Neural cell (in vitro differentiated cells): ENCODE data around the gene MED8. TPM values are rescaled to one million over a fixed set of nuclear protein-coding genes. Genes with fewer than 3 reads are reported as not detected.

Source experiments
- H2AFZ ChIP-seq: fragments of 200-600, 300-800 bp; sonication (generic), shearing (Covaris generic); 2 replicates; pipeline ENCODE4 v1.6.0; 2014; ENCODE audit warnings: low read depth, mild to moderate bottlenecking, antibody characterized with exemption, low read length, moderate library complexity
- H3F3A ChIP-seq: fragments of 200-600 bp; shearing (Covaris generic); 2 replicates; pipeline ENCODE4 v1.6.1; 2016; ENCODE audit warnings: mild to moderate bottlenecking, moderate library complexity, mixed read lengths, antibody characterized with exemption, low read length; ENCODE audit not compliant: insufficient read depth, poor library complexity, severe bottlenecking
- H3K27ac ChIP-seq: fragments of 200-600, 300-800 bp; sonication (generic), shearing (Covaris generic); 2 replicates; pipeline ENCODE4 v1.5.1; 2014; ENCODE audit warnings: mild to moderate bottlenecking, low read length, moderate library complexity
- H3K27me3 ChIP-seq: fragments of 300-800, 200-600 bp; sonication (generic), shearing (Covaris generic); 2 replicates; pipeline ENCODE4 v1.6.0; 2014; ENCODE audit warnings: mild to moderate bottlenecking, low read depth, low read length, moderate library complexity; ENCODE audit not compliant: insufficient read depth
- H3K36me3 ChIP-seq: fragments of 300-800, 200-600 bp; sonication (generic), shearing (Covaris generic); 2 replicates; pipeline ENCODE4 v1.5.1; 2014; ENCODE audit warnings: mild to moderate bottlenecking, antibody characterized with exemption, low read length, moderate library complexity; ENCODE audit not compliant: insufficient read depth
- H3K4me2 ChIP-seq: fragments of 300-800, 200-600 bp; sonication (generic), shearing (Covaris generic); 2 replicates; pipeline ENCODE4 v1.6.0; 2014; ENCODE audit warnings: mild to moderate bottlenecking, low read length
- H3K4me3 ChIP-seq: fragments of 300-800, 200-600 bp; sonication (generic), shearing (Covaris generic); 2 replicates; pipeline ENCODE4 v1.5.1; 2014; ENCODE audit warnings: mild to moderate bottlenecking, low read length, moderate library complexity
- H3K79me2 ChIP-seq: fragments of 200-600 bp; shearing (Covaris generic); replicated peaks from 2 replicates; pipeline ENCODE4 v1.6.0; 2014; ENCODE audit warnings: mild to moderate bottlenecking, low read length, moderate library complexity; ENCODE audit not compliant: insufficient read depth
- H3K9ac ChIP-seq: fragments of 300-800, 200-600 bp; sonication (generic), shearing (Covaris generic); 2 replicates; pipeline ENCODE4 v1.6.1; 2016; ENCODE audit warnings: mild to moderate bottlenecking, low read length, mixed read lengths
- H3K9me2 ChIP-seq: fragments of 200-600 bp; shearing (Covaris generic); 2 replicates; pipeline ENCODE4 v1.6.1; 2016; ENCODE audit warnings: mild to moderate bottlenecking, low read length, mixed read lengths; ENCODE audit not compliant: insufficient read depth
- H3K9me3 ChIP-seq: fragments of 200-600, 300-800 bp; sonication (generic), shearing (Covaris generic); 2 replicates; pipeline ENCODE4 v1.6.1; 2016; ENCODE audit warnings: mild to moderate bottlenecking, mixed run types, low read length, moderate library complexity, mixed read lengths
- H4K20me1 ChIP-seq: fragments of 200-600 bp; shearing (Covaris generic); 2 replicates; pipeline ENCODE4 v1.6.1; 2016; ENCODE audit warnings: mild to moderate bottlenecking, mixed run types; ENCODE audit not compliant: insufficient read depth
- CTCF ChIP-seq: fragments of 450-650 bp; IDR thresholded peaks from 2 replicates; pipeline ENCODE4 v1.5.1; 2014; ENCODE audit warnings: antibody characterized with exemption, mild to moderate bottlenecking, moderate library complexity; ENCODE audit not compliant: poor library complexity, severe bottlenecking
- EP300 ChIP-seq: fragments of 450-650 bp; conservative IDR thresholded peaks from 2 replicates; pipeline ENCODE4 v1.6.1; 2014; ENCODE audit warnings: antibody characterized with exemption, mild to moderate bottlenecking, moderate library complexity; ENCODE audit not compliant: poor library complexity, severe bottlenecking
- EZH2 ChIP-seq: fragments of 200-600, 300-800 bp; shearing (Covaris generic), sonication (generic); IDR thresholded peaks from 2 replicates; pipeline ENCODE4 v1.6.1; 2014; ENCODE audit warnings: antibody characterized with exemption, low read length, borderline replicate concordance, mild to moderate bottlenecking; ENCODE audit not compliant: insufficient read depth, poor library complexity, severe bottlenecking
- MXI1 ChIP-seq: fragments of 450-650 bp; conservative IDR thresholded peaks from 2 replicates; pipeline ENCODE4 v1.6.1; 2014; ENCODE audit warnings: antibody characterized with exemption, mild to moderate bottlenecking; ENCODE audit not compliant: poor library complexity, severe bottlenecking
- POLR2AphosphoS5 ChIP-seq: IDR thresholded peaks from 2 replicates; pipeline ENCODE4 v1.6.1; 2012
- RAD21 ChIP-seq: fragments of 450-650 bp; conservative IDR thresholded peaks from 2 replicates; pipeline ENCODE4 v1.6.1; 2014; ENCODE audit warnings: antibody characterized with exemption, mild to moderate bottlenecking, moderate library complexity
- SMC3 ChIP-seq: fragments of 450-650 bp; conservative IDR thresholded peaks from 2 replicates; pipeline ENCODE4 v1.6.1; 2014; ENCODE audit warnings: antibody characterized with exemption, mild to moderate bottlenecking, moderate library complexity; ENCODE audit not compliant: poor library complexity
- polyA plus RNA-seq: library from polyadenylated mRNA; depleted of rRNA; stranded (reverse); fragments of >200 nt; gene quantifications from 2 replicates; pipeline ENCODE4 v1.2.3, GENCODE V29; 2014
- TF ChIP-seq, protein P1 (sequence below): IDR thresholded peaks from 2 replicates; pipeline ENCODE4 v1.6.1; 2012; ENCODE audit warnings: borderline replicate concordance

Gene MED8
- polyA plus RNA-seq, 1 donor from 2014 or later = 59.2 TPM

- no peaks in the 10 kb centered on the region for H3K36me3 ChIP-seq
- H3K79me2 ChIP-seq = no peaks in the 10 kb centered on the region
- H3K27me3 ChIP-seq = no peaks in the 10 kb centered on the region
- no peaks in the 10 kb centered on the region for H3K9me3 ChIP-seq
- no peak overlapping the region for H3K27ac ChIP-seq
- no peaks in the 10 kb centered on the region for H4K20me1 ChIP-seq
- H3K9ac ChIP-seq = no peak overlapping the region
- no peak overlapping the region for H3K4me3 ChIP-seq
- no peak overlapping the region for H3K4me2 ChIP-seq
- no peak overlapping the region for H2AFZ ChIP-seq
- no peaks in the 10 kb centered on the region for H3K9me2 ChIP-seq
- TF ChIP-seq MXI1 = no peak
- no peak for TF ChIP-seq POLR2AphosphoS5
- TF ChIP-seq CTCF = no peak
- no peak for TF ChIP-seq RAD21
- no peak for TF ChIP-seq EZH2
- no peak for TF ChIP-seq SMC3
- TF ChIP-seq, protein P1, sequence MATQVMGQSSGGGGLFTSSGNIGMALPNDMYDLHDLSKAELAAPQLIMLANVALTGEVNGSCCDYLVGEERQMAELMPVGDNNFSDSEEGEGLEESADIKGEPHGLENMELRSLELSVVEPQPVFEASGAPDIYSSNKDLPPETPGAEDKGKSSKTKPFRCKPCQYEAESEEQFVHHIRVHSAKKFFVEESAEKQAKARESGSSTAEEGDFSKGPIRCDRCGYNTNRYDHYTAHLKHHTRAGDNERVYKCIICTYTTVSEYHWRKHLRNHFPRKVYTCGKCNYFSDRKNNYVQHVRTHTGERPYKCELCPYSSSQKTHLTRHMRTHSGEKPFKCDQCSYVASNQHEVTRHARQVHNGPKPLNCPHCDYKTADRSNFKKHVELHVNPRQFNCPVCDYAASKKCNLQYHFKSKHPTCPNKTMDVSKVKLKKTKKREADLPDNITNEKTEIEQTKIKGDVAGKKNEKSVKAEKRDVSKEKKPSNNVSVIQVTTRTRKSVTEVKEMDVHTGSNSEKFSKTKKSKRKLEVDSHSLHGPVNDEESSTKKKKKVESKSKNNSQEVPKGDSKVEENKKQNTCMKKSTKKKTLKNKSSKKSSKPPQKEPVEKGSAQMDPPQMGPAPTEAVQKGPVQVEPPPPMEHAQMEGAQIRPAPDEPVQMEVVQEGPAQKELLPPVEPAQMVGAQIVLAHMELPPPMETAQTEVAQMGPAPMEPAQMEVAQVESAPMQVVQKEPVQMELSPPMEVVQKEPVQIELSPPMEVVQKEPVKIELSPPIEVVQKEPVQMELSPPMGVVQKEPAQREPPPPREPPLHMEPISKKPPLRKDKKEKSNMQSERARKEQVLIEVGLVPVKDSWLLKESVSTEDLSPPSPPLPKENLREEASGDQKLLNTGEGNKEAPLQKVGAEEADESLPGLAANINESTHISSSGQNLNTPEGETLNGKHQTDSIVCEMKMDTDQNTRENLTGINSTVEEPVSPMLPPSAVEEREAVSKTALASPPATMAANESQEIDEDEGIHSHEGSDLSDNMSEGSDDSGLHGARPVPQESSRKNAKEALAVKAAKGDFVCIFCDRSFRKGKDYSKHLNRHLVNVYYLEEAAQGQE = no peak
- no peaks in the 10 kb centered on the region for H3F3A ChIP-seq
Measured at GRCh38 chr1:43437031-43437973, 47.7 kb upstream of the MED8 start.

GRCh38 chr1:43436371-43436770 lies 46.8 kb upstream of the MED8 start:
- no peak overlapping the region for H3K4me2 ChIP-seq

More at GRCh38 chr1:43436371-43436770, 46.8 kb upstream of the MED8 start:
- Histone ChIP-seq H3K9ac (no peak overlapping the region), H3K9me3 (no peaks in the 10 kb centered on the region), H3K36me3 (peaks cover 6% of the 10 kb centered on the region), H3K9me2 (no peaks in the 10 kb centered on the region), H4K20me1 (no peaks in the 10 kb centered on the region), H3F3A (no peaks in the 10 kb centered on the region), H3K79me2 (no peaks in the 10 kb centered on the region), H3K27ac (no peak overlapping the region), H3K27me3 (no peaks in the 10 kb centered on the region), H2AFZ (no peak overlapping the region), H3K4me3 (no peak overlapping the region)
- TF ChIP-seq EZH2 (no peak), EP300 (no peak), CTCF (no peak), SMC3 (no peak), POLR2AphosphoS5 (no peak)
